Effector memory CD8-positive, alpha-beta T cell (primary cell): ENCODE data around the gene TIAM2.
"Not testable (repeated sequence)": the region's sequence is repeated elsewhere in the genome, so short reads cannot be mapped to it uniquely, and the experiment has no call there.

Experiments
- ATAC-seq: fragments of 150-1000 bp; cut with Tn5 transposase; replicated peaks from 2 replicates; pipeline ENCODE4 v1.10.0; 2021; ENCODE audit warnings: mild to moderate bottlenecking, moderate library complexity
- DNase-seq, 3 experiments: peaks; one replicate each; pipeline ENCODE4 v3.0.0; 2021
- H3K27ac Mint-ChIP-seq, 2 donors: one replicate each; pipeline ENCODE4 v1.8.0; 2022; ENCODE audit warnings: mild to moderate bottlenecking in 2 of 2, mixed read lengths in 2 of 2, moderate library complexity in 2 of 2
- H3K27me3 Mint-ChIP-seq, 2 donors: one replicate each; pipeline ENCODE4 v1.8.0; 2022; ENCODE audit warnings: mixed read lengths in 2 of 2
- H3K36me3 Mint-ChIP-seq: one replicate; pipeline ENCODE4 v1.8.0; 2022; ENCODE audit warnings: mild to moderate bottlenecking, moderate library complexity, mixed read lengths; ENCODE audit not compliant: insufficient read depth
- H3K4me1 Mint-ChIP-seq, 2 donors: one replicate each; pipeline ENCODE4 v1.8.0; 2022; ENCODE audit warnings: low read depth in 2 of 2, mixed read lengths in 2 of 2
- H3K4me3 Mint-ChIP-seq, 2 donors: one replicate each; pipeline ENCODE4 v1.8.0; 2022; ENCODE audit warnings: mild to moderate bottlenecking in 2 of 2, mixed read lengths in 2 of 2, moderate library complexity in 2 of 2
- H3K9me3 Mint-ChIP-seq, 2 donors: one replicate each; pipeline ENCODE4 v1.8.0; 2022; ENCODE audit warnings: mixed read lengths in 2 of 2

TIAM2 gene

GRCh38 chr6:155115893-155116570, 120.9 kb downstream of the TIAM2 start:
- Mint-ChIP-seq H3K9me3 (no peaks in the 10 kb centered on the region), H3K4me1 (no peaks in the 10 kb centered on the region), H3K27me3 (peaks cover 0 to 12% of the 10 kb centered on the region in 2 donors), H3K27ac (no peak overlapping the region), H3K4me3 (no peak overlapping the region), H3K36me3 (no peaks in the 10 kb centered on the region)
- ATAC-seq = no peak
- no peak for DNase-seq

- ATAC-seq = no peak
- no peak for DNase-seq
- no peaks in the 10 kb centered on the region for H3K9me3 Mint-ChIP-seq
- H3K36me3 Mint-ChIP-seq = no peaks in the 10 kb centered on the region
- no peak overlapping the region for H3K4me3 Mint-ChIP-seq
- H3K27me3 Mint-ChIP-seq = peaks cover 0 to 14% of the 10 kb centered on the region in 2 donors
- no peaks in the 10 kb centered on the region for H3K4me1 Mint-ChIP-seq
- H3K27ac Mint-ChIP-seq = no peak overlapping the region
These were observed 121.4 kb downstream of the TIAM2 start for GRCh38 chr6:155116571-155116910.

GRCh38 chr6:155117256-155117655, 122.1 kb downstream of the TIAM2 start:
- ATAC-seq (no peak), DNase-seq (no peak)
- Mint-ChIP-seq H3K36me3 (no peaks in the 10 kb centered on the region), H3K27ac (no peak overlapping the region), H3K27me3 (peaks cover 0 to 21% of the 10 kb centered on the region in 2 donors), H3K9me3 (no peaks in the 10 kb centered on the region), H3K4me3 (no peak overlapping the region), H3K4me1 (peaks cover 0 to 3% of the 10 kb centered on the region in 2 donors)

- Mint-ChIP-seq H3K36me3 (no peaks in the 10 kb centered on the region), H3K4me3 (no peak overlapping the region), H3K27me3 (peaks cover 0 to 17% of the 10 kb centered on the region in 2 donors), H3K27ac (no peak overlapping the region), H3K4me1 (peaks cover 0 to 3% of the 10 kb centered on the region in 2 donors), H3K9me3 (no peaks in the 10 kb centered on the region)
- ATAC-seq (no peak), DNase-seq (no peak)
These were observed 122.7 kb downstream of the TIAM2 start for GRCh38 chr6:155117785-155118184.

- H3K4me1 Mint-ChIP-seq, H3K4me3 Mint-ChIP-seq, H3K27ac Mint-ChIP-seq, H3K27me3 Mint-ChIP-seq, H3K9me3 Mint-ChIP-seq, DNase-seq, H3K36me3 Mint-ChIP-seq, ATAC-seq: not testable (repeated sequence)
These were observed 124.1 kb downstream of the TIAM2 start for GRCh38 chr6:155119201-155119600.

- no peak for DNase-seq
- peaks cover 0 to 10% of the 10 kb centered on the region in 2 donors for H3K27me3 Mint-ChIP-seq
- no peaks in the 10 kb centered on the region for H3K9me3 Mint-ChIP-seq
- no peak overlapping the region for H3K27ac Mint-ChIP-seq
- no peak overlapping the region for H3K4me3 Mint-ChIP-seq
- peaks cover 0 to 3% of the 10 kb centered on the region in 2 donors for H3K4me1 Mint-ChIP-seq
- no peaks in the 10 kb centered on the region for H3K36me3 Mint-ChIP-seq
- no peak for ATAC-seq
These were observed 124.9 kb downstream of the TIAM2 start for GRCh38 chr6:155120034-155120433.

- Mint-ChIP-seq H3K9me3 (no peaks in the 10 kb centered on the region), H3K27ac (no peak overlapping the region), H3K4me3 (no peak overlapping the region), H3K27me3 (peaks cover 0 to 10% of the 10 kb centered on the region in 2 donors), H3K36me3 (no peaks in the 10 kb centered on the region), H3K4me1 (peaks cover 0 to 3% of the 10 kb centered on the region in 2 donors)
- ATAC-seq = no peak
- no peak for DNase-seq
These were observed 126.2 kb downstream of the TIAM2 start for GRCh38 chr6:155121294-155121693.

- Mint-ChIP-seq H3K27ac (no peak overlapping the region), H3K36me3 (no peaks in the 10 kb centered on the region), H3K4me1 (peaks cover 0 to 3% of the 10 kb centered on the region in 2 donors), H3K4me3 (no peak overlapping the region), H3K9me3 (no peaks in the 10 kb centered on the region), H3K27me3 (peaks cover 0 to 10% of the 10 kb centered on the region in 2 donors)
- no peak for ATAC-seq
- no peak for DNase-seq
These were observed 126.6 kb downstream of the TIAM2 start for GRCh38 chr6:155121699-155122098.

- no peak for ATAC-seq
- Mint-ChIP-seq H3K27me3 (peaks cover 0 to 10% of the 10 kb centered on the region in 2 donors), H3K27ac (no peak overlapping the region), H3K9me3 (no peaks in the 10 kb centered on the region), H3K36me3 (no peaks in the 10 kb centered on the region), H3K4me3 (no peak overlapping the region), H3K4me1 (peaks cover 0 to 3% of the 10 kb centered on the region in 2 donors)
- no peak for DNase-seq
These were observed 127.3 kb downstream of the TIAM2 start for GRCh38 chr6:155122199-155122950.

GRCh38 chr6:155123520-155123919, 128.4 kb downstream of the TIAM2 start:
- H3K4me1 Mint-ChIP-seq = peaks cover 0 to 3% of the 10 kb centered on the region in 2 donors
- no peaks in the 10 kb centered on the region for H3K36me3 Mint-ChIP-seq
- H3K27me3 Mint-ChIP-seq = peaks cover 0 to 10% of the 10 kb centered on the region in 2 donors
- no peaks in the 10 kb centered on the region for H3K9me3 Mint-ChIP-seq
- DNase-seq (no peak), ATAC-seq (no peak)
- no peak overlapping the region for H3K4me3 Mint-ChIP-seq
- H3K27ac Mint-ChIP-seq = no peak overlapping the region

GRCh38 chr6:155125906-155126305, 130.8 kb downstream of the TIAM2 start:
- Mint-ChIP-seq H3K36me3 (no peaks in the 10 kb centered on the region), H3K27ac (no peak overlapping the region)

GRCh38 chr6:155126727-155127439, 131.8 kb downstream of the TIAM2 start:
- Mint-ChIP-seq H3K4me3 (no peak overlapping the region), H3K9me3 (no peaks in the 10 kb centered on the region), H3K36me3 (no peaks in the 10 kb centered on the region), H3K27ac (no peak overlapping the region), H3K4me1 (no peaks in the 10 kb centered on the region), H3K27me3 (peaks cover 0 to 18% of the 10 kb centered on the region in 2 donors)
- DNase-seq (no peak), ATAC-seq (no peak)

More at GRCh38 chr6:155125906-155126305, 130.8 kb downstream of the TIAM2 start:
- no peaks in the 10 kb centered on the region for H3K9me3 Mint-ChIP-seq
- no peak overlapping the region for H3K4me3 Mint-ChIP-seq
- peaks cover 0 to 3% of the 10 kb centered on the region in 2 donors for H3K4me1 Mint-ChIP-seq
- ATAC-seq (no peak), DNase-seq (no peak)
- H3K27me3 Mint-ChIP-seq = peaks cover 0 to 24% of the 10 kb centered on the region in 2 donors

GRCh38 chr6:155128977-155129376, 133.9 kb downstream of the TIAM2 start:
- Mint-ChIP-seq H3K4me3 (no peak overlapping the region), H3K9me3 (no peaks in the 10 kb centered on the region), H3K36me3 (no peaks in the 10 kb centered on the region), H3K27ac (no peak overlapping the region), H3K4me1 (no peaks in the 10 kb centered on the region), H3K27me3 (peaks cover 0 to 15% of the 10 kb centered on the region in 2 donors)
- DNase-seq (no peak), ATAC-seq (no peak)
